HEK293 (cell line): ENCODE results near the gene RSPH9.

ENCODE experiments used
- BCL6B ChIP-seq: fragments of 450-650 bp; formaldehyde crosslinking; IDR thresholded peaks from 2 replicates; pipeline ENCODE4 v1.5.1; 2017; ENCODE audit warnings: missing biosample characterization, missing genetic modification characterization
- GLIS2 ChIP-seq: fragments of 450-650 bp; formaldehyde crosslinking; IDR thresholded peaks from 2 replicates; pipeline ENCODE4 v1.5.1; 2016; ENCODE audit warnings: missing biosample characterization, missing genetic modification characterization
- KLF17 ChIP-seq: fragments of 450-650 bp; formaldehyde crosslinking; IDR thresholded peaks from 2 replicates; pipeline ENCODE4 v1.5.1; 2016; ENCODE audit warnings: missing biosample characterization, missing genetic modification characterization
- KLF7 ChIP-seq: fragments of 450-650 bp; formaldehyde crosslinking; IDR thresholded peaks from 2 replicates; pipeline ENCODE4 v1.5.1; 2016; ENCODE audit warnings: missing biosample characterization, missing genetic modification characterization, borderline replicate concordance
- PBX3 ChIP-seq: sonication (generic); formaldehyde crosslinking; IDR thresholded peaks from 2 replicates; pipeline ENCODE4 v1.8.1; 2022; ENCODE audit warnings: mild to moderate bottlenecking, moderate library complexity, missing genetic modification reagents
- PRDM2 ChIP-seq: fragments of 450-650 bp; formaldehyde crosslinking; IDR thresholded peaks from 2 replicates; pipeline ENCODE4 v1.5.1; 2016; ENCODE audit warnings: missing biosample characterization, missing genetic modification characterization, borderline replicate concordance
- SCRT1 ChIP-seq: fragments of 450-650 bp; formaldehyde crosslinking; IDR thresholded peaks from 2 replicates; pipeline ENCODE4 v1.5.1; 2016; ENCODE audit warnings: missing biosample characterization, missing genetic modification characterization, borderline replicate concordance
- YY2 ChIP-seq: fragments of 450-650 bp; formaldehyde crosslinking; IDR thresholded peaks from 2 replicates; pipeline ENCODE4 v1.5.1; 2016; ENCODE audit warnings: missing biosample characterization, missing genetic modification characterization
- ZBTB1 ChIP-seq: fragments of 450-650 bp; formaldehyde crosslinking; IDR thresholded peaks from 2 replicates; pipeline ENCODE4 v1.5.1; 2016; ENCODE audit warnings: missing biosample characterization, missing genetic modification characterization
- ZBTB10 ChIP-seq: fragments of 450-650 bp; formaldehyde crosslinking; IDR thresholded peaks from 2 replicates; pipeline ENCODE4 v1.5.1; 2016; ENCODE audit warnings: missing biosample characterization, missing genetic modification characterization
- ZNF138 ChIP-seq: fragments of 450-650 bp; formaldehyde crosslinking; IDR thresholded peaks from 2 replicates; pipeline ENCODE4 v1.5.1; 2016; ENCODE audit warnings: missing biosample characterization, missing genetic modification characterization, borderline replicate concordance
- ZNF140 ChIP-seq: fragments of 450-650 bp; formaldehyde crosslinking; IDR thresholded peaks from 2 replicates; pipeline ENCODE4 v1.5.1; 2016; ENCODE audit warnings: missing biosample characterization, missing genetic modification characterization
- ZNF16 ChIP-seq: fragments of 450-650 bp; formaldehyde crosslinking; IDR thresholded peaks from 2 replicates; pipeline ENCODE4 v1.5.1; 2016; ENCODE audit warnings: low read depth, missing biosample characterization, missing genetic modification characterization
- ZNF23 ChIP-seq: fragments of 450-650 bp; formaldehyde crosslinking; IDR thresholded peaks from 2 replicates; pipeline ENCODE4 v1.5.1; 2016; ENCODE audit warnings: missing biosample characterization, missing genetic modification characterization, borderline replicate concordance
- ZNF239 ChIP-seq: fragments of 450-650 bp; formaldehyde crosslinking; IDR thresholded peaks from 2 replicates; pipeline ENCODE4 v1.5.1; 2016; ENCODE audit warnings: missing biosample characterization, missing genetic modification characterization
- ZNF24 ChIP-seq: fragments of 450-650 bp; formaldehyde crosslinking; IDR thresholded peaks from 2 replicates; pipeline ENCODE4 v1.5.1; 2016; ENCODE audit warnings: missing biosample characterization, missing genetic modification characterization
- ZNF292 ChIP-seq: fragments of 450-650 bp; formaldehyde crosslinking; IDR thresholded peaks from 2 replicates; pipeline ENCODE4 v1.5.1; 2016; ENCODE audit warnings: low read depth, missing biosample characterization, missing genetic modification characterization, borderline replicate concordance
- ZNF394 ChIP-seq: fragments of 450-650 bp; formaldehyde crosslinking; IDR thresholded peaks from 2 replicates; pipeline ENCODE4 v1.5.1; 2016; ENCODE audit warnings: missing biosample characterization, missing genetic modification characterization, mild to moderate bottlenecking, moderate library complexity, borderline replicate concordance
- ZNF549 ChIP-seq: fragments of 450-650 bp; IDR thresholded peaks from 2 replicates; pipeline ENCODE4 v1.5.1; 2018; ENCODE audit warnings: missing biosample characterization, missing genetic modification characterization, mild to moderate bottlenecking, inconsistent platforms, moderate library complexity
- ZNF645 ChIP-seq: fragments of 450-650 bp; formaldehyde crosslinking; IDR thresholded peaks from 2 replicates; pipeline ENCODE4; 2016; ENCODE audit warnings: missing biosample characterization, missing genetic modification characterization
- ZNF670 ChIP-seq: fragments of 450-650 bp; formaldehyde crosslinking; IDR thresholded peaks from 2 replicates; pipeline ENCODE4 v1.5.1; 2016; ENCODE audit warnings: missing biosample characterization, missing genetic modification characterization, low read depth
- ZSCAN5A ChIP-seq: fragments of 450-650 bp; formaldehyde crosslinking; IDR thresholded peaks from 2 replicates; pipeline ENCODE4 v1.5.1; 2016; ENCODE audit warnings: missing biosample characterization, missing genetic modification characterization

The RSPH9 gene

GRCh38 chr6:43627008-43627825 is 17.6 kb upstream of the RSPH9 start (continued):
- no peak for TF ChIP-seq PBX3 (CRISPR knock-in tag)
- TF ChIP-seq ZNF670 (tag by site-specific recombination) = no peak
- no peak for TF ChIP-seq ZNF23 (tag by site-specific recombination)
- no peak for TF ChIP-seq ZNF16 (tag by site-specific recombination)
- TF ChIP-seq KLF17 (tag by site-specific recombination) = peak; percentile 28; the same call in 1 of the 2 replicates
- TF ChIP-seq ZNF24 = 0 out of 2 replicates have a peak, but pooled peaks have one; percentile 74
- TF ChIP-seq GLIS2 = no peak
- no peak for TF ChIP-seq ZNF138 (tag by site-specific recombination)
- no peak for TF ChIP-seq YY2 (tag by site-specific recombination)
- no peak for TF ChIP-seq ZBTB1 (tag by site-specific recombination)
- TF ChIP-seq ZBTB10 (tag by site-specific recombination) = no peak
- no peak for TF ChIP-seq ZSCAN5A
- no peak for TF ChIP-seq SCRT1 (tag by site-specific recombination)
- no peak for TF ChIP-seq ZNF292 (tag by site-specific recombination)
- TF ChIP-seq BCL6B (tag by site-specific recombination) = no peak
- TF ChIP-seq ZNF140 = no peak
- no peak for TF ChIP-seq ZNF645 (tag by site-specific recombination)
- no peak for TF ChIP-seq KLF7 (tag by site-specific recombination)
- no peak for TF ChIP-seq PRDM2 (tag by site-specific recombination)
- TF ChIP-seq ZNF394 (tag by site-specific recombination) = peak; percentile 61
- TF ChIP-seq ZNF549 (tag by site-specific recombination) = no peak
- no peak for TF ChIP-seq ZNF239 (tag by site-specific recombination)
